CD1c-positive myeloid dendritic cell (primary cell): ENCODE measurements around the gene TTC28.
A peak's percentile ranks its signal among the peaks of the same experiment; 100 is the strongest.
"Not testable (repeated sequence)": the region's sequence is repeated elsewhere in the genome, so short reads cannot be mapped to it uniquely, and the experiment has no call there.

Experiments
- DNase-seq: peaks from one replicate; pipeline ENCODE4 v3.0.0-alpha.2; 2016; ENCODE audit errors: extremely low spot score

TTC28 gene

DNA sequence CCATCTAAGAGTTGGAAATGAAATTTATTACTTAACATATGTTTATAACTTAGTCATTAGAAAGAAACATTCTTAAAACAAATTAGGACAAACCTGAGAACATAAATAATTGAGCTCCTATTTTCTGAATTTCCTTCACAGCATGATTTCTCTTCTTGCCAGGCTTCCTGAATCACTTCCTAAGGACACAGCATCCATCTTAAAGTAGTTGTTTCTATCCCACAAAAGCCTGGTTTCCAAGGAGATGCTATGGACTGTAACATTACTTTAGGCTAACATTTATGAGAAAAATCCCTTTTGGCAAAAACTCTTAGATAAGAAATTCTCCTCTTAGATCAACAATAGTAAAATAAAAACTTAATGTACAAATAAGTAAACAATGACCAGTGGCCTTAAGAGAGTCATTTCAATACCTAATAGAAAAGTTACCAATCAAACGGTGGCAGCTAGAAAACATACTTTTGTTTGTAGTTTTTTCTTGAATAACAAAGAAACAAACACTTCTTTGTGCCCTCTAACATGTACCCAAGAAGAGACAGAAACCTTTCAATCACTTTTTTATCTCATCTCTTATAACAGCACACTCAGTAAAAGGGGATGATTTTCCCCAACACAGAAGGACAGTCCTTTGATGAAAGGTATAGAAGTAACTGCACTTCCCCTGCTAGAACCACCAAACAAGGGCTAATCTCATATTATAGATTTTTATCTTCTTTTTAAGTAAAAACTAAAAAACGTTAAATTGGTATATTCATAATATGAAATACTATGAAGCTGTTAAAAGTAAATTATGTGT is 74.5 kb downstream of the TTC28 start:
- DNase-seq = no peak

DNA sequence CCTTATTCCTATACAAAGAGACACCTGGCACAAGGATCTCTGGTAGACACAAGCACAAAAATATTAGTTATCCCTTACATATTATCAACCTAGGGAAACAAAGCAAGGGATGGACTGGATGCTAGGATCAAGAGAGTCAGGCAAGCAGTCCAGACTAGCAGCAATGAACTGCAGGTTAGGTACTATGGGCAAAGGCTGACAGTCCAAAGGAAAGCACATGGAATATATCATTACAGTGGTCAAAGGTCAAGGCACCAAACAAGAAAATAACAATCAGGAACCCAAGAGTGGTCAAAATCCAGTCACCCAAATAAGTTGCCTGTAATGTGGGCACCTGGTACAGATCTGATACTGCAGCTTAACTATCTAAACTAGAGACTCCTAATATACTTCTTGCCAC is 77.7 kb downstream of the TTC28 start:
- DNase-seq = no peak

DNA sequence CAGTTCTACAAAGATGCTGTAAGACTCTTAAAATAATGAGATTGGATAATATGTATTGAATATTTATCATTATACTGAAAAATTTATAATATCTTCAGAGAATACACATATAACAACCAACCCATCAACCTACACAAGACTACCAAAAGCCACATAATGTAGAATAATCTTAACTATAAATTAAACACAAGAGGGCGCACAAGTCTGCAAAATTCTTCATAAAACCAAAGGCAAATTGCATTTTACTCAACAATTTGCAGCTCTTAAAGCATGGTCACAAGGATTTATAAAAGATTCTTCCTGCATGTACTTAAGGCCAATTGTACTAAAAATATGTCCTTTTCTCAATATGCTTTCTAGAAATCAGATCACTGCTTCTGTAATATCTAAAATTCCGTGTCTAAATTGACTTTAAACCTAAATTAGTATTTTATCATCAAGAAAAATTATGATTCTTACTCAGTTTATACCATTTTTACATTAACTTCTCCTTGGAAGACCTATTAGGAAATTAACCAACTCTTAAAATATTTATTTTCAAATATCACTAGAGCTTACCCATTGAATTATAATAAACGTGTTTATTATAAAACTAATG is 79.0 kb downstream of the TTC28 start:
- peak; percentile 70 for DNase-seq

DNA sequence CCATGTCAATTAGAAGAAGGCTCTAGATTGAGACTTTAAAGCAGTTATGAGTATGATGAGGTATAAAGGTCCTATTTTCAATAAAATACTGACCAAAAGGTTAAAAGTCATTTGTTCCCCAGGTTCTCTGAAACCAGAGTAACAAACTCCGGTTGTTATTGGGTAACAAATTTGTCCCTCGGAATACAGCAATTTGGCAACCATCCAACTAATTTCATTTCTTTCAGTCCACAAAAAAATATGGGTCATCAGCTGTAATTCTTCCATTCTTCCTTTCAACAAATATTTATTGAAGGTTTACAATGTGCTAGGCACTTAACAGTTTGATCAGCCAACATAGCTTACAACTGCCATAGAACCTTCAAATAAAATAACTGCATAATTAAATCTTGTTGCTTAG is 79.9 kb downstream of the TTC28 start:
- no peak for DNase-seq

DNA sequence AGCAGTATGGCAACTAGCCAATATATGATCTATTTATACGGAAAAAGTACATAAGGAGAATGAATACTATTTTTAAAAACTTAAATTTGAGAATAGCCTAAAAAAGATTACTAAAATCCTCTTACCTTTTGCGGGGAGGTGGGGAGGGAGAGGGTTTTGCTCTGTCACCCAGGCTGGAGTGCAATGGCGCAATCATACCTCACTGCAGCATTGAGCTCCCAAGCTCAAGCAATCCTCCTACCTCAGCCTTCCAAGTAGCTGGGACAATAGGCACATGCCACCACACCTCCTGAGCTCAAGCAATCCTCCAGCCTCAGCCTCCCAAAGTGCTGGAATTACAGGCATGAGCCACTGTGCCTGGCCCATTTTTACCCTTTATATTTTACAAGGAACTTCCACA is 82.0 kb downstream of the TTC28 start:
- no peak for DNase-seq

DNA sequence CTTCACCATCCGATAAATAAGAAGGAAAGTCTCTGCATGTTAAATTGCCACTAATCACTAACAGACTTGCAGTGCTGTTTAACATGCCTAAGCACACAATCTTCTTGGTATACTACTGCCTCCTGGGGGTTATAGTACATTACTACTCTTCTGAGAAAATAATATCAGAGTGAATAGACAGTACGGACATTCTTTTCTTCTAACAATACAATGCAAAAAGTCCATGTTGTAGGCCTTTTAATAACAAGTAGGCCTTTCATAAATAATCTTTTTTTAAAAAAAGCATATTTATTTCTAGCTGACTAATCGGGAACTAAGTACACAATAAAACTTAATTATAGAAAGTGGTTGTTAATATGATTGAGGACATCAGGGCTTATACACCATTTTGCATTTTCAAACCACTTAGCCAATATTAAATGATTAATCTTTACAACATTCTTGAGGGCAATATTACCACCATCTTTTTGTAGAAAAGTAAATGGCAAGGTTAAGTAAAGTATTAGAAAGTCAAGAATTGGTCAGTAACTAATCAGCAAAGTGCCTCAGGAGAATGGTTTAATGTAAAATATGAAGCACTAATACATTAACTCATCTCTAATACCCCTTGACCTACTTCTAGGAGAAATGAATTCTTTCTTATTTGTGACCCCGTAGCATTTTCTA is 84.7 kb downstream of the TTC28 start:
- DNase-seq = peak; percentile 63

DNA sequence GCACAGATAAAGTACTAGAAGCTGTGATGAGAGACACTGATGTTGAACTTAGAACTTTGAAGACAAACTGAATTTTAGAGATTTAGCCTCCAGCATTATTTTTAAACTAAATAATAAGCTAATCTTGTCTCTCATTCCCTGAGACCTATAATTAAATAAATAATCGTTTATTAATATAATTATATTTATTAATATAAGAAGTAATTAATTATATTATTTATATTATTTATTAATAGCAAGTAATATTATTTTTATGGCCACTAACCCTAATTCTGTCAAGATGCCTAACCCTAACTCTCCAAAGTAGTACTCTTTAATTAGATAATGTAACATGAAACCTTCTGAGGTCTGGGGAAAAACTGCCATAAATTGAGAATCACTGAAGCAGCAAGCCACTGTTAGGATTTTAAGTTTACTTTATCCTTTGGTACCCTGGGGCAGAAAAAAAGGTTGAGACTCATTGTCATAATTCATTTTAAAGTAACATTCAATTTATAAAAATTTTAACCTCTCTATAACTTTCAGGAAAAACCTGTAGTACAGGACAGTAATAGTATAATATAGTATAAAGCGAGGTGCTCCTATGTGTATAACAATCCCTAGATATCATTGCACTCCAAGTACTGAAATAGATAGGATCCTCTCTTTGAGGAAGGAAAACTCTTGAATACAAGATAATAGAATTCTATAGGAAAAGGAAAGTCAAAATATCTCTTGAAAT is 85.4 kb downstream of the TTC28 start:
- no peak for DNase-seq

DNA sequence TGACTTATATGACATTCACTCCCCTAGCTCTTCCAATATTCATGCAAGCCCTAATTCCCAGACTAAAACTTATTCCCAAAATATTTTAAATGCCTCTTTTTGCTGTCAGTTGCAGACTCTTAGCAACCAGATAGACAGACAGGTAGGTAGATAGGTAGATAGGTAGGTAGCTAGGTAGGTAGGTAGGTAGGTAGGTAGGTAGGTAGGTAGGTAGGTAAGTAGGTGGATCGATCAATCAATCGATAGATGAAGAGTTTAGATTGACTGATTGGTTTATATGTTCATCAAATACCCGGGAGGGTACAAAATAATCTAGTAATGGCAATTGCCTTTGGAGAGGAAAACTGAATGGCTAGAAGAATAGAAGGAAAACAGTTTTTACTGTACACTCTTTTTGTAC is 86.3 kb downstream of the TTC28 start:
- no peak for DNase-seq

DNA sequence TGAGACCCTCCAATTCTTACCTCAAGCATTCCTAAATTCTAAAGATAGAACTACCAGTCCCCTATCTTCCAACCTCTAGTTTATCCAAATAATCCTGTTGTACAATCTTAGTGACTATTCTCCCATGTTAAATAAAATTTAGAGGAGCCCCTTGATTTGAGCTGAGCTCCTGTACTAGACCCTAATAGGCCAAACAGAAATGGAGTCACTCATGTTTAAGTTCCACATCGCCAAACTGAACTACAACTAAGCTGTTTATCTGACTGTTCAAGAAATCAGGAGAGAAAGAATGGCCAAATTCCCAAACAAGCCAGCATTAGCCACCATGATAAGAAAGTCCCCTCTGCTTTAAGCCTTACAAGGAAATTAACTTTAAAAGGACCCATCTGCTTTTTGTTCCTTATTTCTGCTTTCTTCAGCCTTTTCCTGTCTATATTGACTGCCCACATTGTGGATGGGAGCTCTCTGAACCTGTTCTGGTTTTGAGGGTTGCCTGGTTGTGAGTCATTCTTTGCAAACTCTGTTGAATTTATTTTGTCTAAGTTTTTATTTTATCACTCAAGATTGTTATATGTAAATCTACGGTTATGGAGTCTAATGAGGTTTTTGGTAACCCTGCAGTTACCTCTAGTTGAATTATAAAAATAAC is 90.4 kb downstream of the TTC28 start:
- peak; percentile 7 for DNase-seq

DNA sequence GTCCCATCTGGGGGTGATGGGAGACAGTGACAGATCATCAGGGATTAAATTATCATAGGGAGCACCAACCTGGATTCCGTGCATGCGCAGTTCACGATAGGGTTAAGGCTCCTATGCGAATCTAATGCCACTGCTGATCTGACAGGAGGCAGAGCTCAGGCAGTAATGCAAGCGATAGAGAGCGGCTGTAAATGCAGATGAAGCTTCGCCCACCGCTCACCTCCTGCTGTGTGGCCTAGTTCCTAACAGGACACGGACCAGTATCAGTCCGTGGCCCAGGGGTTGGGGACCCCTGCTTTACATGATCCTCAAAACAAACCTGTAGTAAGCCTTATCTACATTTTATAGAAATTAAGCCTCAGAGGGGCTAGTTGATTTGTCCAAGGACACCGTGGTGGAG is 94.3 kb downstream of the TTC28 start:
- no peak for DNase-seq

DNA sequence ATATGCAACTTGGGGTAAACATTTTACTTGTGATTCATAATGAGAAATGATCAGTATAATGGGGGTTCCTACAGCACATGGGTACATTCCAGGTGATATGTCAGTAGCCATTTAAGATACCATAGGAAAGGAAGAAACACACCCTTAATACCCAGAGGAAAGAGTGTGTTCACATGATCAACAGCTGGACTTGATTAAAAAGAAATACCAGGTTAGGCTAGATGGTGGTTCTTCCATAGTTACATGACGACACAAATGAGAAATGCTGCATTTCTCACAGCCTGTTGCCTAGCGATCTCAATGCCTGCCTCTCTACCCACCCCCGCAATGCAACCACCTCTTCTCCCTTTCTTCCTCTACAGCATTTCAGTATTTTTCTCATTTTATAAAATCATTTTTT is 96.8 kb downstream of the TTC28 start:
- DNase-seq = no peak

DNA sequence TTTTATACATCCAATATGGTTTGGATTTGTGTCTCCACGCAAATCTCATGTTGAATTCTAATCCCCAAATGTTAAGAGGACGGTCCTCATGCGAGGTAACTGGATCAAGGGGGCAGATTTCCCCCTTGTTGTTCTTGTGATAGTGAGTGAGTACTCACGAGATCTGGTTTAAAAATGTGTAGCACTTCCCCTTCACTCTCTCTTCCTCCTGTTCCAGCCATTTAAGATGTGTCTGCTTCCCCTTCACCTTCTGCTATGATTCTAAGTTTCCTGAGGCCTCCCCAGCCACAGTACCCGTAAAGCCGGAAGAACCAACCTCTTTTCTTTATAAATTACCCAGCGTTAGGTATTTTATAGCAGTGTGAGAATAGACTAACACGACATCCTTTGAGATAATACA is 98.6 kb downstream of the TTC28 start:
- DNase-seq = no peak

DNA sequence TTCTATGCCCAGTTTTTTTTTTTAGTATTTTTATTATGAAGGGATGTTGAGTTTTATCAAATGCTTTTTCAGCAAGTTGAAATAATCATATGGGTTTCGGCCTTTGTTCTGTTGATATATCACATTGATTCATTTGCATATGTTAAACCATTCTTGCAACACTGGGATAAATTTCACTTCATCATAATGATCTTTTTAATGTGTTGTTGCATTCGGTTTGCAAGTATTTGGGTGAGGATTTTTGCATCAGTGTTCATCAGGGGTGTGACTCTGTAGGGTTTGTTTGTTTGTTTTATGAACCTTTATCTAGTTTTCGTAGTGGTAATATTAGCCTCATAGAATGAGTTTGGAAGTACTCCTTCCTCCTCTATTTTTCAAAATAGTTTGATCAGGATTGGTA is 103.5 kb downstream of the TTC28 start:
- DNase-seq = no peak

DNA sequence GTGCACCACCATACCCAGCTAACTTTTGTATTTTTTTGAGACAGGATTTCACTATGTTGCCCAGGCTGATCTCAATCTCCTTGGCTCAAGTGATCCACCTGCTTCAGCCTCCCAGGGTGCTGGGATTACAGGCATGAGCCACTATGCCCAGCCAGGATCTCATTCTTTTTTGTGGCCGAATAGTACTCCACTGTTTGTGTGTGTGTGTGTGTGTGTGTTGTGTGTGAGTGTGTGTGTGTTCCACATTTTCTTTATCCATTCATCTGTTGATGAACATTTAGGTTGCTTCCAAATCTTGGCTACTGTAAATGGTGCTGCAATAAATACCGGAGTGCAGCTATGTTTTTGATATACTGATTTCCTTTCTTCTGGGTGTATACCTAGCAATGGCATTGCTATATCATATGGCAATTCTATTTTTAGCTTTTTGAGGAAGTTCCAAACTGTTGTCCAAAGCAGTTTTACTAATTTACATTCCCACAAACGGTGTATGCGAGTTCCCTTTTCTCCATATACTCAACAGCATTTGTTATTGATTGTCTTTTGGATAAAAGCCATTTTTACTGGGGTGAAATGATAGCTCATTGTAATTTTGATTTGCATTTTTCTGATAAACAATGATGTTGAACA is 105.4 kb downstream of the TTC28 start:
- DNase-seq = peak; percentile 35

DNA sequence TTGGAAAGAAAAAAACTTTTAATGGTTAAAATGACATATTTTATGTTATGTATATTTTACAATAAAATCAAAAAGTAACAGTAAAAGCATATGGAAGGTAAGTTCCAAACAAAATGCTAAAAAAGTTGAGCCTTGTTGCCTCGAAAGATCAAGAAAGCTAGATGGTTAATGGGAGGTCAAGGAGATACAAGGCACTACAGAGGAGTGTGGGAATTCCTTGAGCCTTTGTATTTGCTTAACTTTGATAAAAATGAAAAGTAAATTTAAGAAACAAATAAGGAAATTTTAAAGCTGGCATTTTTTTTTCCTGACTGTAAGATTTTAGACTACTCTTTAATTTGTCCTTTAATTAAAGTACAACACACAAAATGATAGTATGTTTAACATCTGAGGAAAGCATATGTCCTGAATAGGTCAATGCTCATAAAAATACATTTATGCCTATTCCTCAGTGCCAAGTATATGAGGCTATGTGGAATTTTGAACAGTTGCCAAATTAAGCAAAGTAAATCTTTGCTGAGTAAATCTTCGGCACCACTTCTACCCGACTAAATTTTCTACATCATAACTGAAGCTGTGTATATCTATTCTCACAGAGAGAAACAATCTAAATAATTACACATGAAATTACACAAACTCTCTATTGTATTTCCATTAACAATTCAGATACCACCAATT is 108.8 kb downstream of the TTC28 start:
- no peak for DNase-seq

DNA sequence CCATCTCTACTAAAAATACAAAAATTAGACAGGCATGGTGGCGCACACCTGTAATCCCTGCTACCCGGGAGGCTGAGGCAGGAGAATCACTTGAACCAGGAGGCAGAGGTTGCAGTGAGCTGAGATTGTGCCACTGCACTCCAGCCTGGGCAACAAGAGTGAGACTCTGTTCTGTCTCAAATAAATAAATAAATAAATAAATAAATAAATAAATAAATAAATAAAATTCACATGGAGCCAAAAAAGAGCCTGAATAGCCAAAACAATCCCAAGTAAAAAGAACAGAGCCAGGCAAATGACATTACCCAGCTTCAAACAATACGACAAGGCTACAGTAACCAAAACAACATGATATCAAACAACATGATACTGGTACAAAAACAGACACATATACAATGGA is 110.7 kb downstream of the TTC28 start:
- DNase-seq = not testable (repeated sequence)

DNA sequence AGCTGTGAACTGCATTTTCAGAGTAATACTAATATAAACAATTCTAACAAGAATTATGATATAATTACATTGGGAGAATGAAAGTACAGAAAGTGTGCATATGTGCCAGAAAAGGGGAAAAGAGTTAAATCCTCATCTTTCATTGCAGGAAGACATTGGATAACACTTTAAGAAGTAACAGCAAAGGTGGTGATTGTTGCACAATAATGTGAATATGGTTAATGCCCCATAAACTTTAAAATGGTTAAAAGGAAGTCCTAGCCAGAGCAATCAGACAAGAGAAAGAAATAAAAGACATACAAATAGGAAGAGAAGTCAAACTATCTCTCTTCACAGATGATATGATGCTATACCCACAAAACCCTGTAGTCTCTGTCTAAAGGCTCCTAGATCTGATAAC is 111.5 kb downstream of the TTC28 start:
- no peak for DNase-seq

DNA sequence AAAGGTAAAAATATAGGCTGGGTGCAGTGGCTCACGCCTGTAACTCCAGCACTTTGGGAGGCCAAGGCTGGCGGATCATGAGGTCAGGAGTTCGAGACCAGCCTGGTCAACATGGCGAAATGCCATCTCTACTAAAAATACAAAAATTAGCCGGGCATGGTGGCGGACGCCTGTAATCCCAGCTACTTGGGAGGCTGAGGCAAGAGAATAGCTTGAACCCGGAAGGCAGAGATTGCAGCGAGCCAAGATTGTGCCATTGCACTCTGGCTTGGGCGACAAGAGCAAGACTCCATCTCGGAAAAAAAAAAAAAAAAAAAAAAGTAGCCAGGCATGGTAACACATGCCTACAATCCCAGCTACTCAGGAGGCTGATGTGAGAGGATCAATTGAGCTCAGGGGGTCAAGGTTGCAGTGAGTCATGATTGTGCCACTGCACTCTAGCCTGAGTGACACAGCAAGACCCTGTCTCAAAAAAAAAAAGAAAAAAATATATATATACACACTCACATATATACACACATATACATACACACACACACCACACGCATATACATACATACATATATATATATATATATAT is 112.6 kb downstream of the TTC28 start:
- DNase-seq = not testable (repeated sequence)

DNA sequence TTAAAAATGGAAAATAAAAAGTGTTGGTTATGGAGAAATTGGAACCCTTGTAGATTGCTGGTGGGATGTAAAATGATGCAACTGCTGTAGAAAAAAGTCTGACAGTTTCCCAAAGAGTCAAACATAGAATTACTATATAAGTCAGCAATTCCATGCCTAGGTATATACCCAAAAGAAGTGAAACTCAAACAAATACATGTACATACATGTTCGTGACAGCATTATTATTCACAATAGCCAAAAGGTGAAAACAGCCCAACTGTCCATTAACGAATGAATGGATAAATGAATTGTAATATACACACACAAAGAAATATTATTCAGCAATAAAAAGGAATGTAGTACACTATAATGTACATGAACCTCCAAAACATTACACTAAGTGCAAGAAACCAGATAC is 116.0 kb downstream of the TTC28 start:
- DNase-seq = no peak

DNA sequence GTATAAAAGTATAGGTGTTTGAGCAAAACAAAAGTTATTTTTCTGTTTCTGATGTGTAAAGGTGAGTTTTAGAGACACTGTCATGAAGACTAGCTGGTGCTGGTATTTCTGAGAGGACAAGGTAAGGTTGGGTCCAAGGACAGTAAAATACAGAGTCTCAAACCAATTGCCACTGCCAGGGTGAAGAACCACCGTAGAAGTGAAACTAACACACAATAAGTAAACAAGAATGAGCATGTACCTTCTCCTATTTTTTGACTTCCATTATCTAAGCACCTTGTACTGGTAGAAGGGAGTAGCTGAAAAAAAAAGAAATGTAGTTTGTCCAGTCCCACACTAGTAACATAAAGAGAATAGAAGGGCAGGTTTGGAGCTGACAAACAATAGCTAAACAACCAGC is 117.3 kb downstream of the TTC28 start:
- DNase-seq = no peak

DNA sequence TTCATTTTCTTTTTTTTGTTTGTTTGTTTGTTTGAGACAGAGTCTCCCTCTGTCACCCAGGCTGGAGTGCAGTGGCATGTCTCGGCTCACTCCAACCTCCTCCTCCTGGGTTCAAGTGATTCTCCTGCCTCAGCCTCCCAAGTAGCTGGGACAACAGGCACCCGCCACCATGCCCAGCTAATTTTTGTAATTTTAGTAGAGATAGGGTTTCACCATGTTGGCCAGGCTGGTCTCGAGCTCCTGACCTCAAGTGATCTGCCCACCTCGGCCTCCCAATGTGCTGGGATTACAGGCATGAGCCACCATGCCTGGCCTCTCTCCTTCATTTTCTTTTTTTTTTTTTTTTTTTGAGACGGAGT is 118.9 kb downstream of the TTC28 start:
- DNase-seq = not testable (repeated sequence)
